ENCODE measurements around the gene ZNF511.

ZNF511 gene

DNA sequence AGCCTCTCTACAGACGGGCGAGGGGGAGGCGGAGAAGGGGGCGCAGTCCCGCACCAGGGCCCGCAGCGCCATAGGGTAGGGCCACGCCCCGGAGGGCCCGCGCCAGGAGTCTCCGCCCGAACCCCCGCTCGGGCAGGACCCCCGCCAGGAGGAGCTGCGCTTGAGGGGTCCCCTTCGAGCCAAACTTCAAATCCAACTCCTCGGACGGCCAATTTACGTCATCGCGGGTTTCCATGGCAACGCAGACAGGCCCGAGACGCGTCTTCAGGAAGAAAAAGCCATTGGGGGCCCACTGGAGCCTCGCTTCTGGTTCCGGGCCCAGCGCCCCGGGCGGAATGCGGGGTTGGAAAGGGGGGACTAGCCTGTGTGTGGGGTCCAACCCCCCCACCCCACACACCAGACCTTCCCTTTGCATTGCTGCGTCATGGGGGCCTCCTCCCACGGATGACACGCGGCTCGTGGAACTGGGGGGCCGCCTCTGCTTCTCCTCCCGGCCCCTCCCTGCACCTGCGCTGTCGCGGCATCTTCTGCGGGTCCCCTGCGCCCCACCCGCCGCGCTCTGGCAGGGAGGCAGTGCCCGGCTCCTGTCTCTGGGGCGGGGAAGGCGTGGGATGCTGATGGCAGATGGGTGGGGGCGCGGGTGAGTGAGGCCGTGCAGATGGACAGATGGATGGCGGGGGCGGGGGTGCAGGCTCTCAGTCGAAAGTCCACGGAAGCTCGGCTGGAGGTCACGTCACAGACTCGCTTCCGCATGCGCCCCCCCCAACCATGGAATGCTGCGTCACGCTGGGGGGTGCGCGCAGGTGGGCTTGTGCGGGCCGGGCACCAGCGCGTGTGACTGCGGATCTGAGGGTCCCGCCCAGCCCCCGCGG lies 26.8 kb downstream of the ZNF511 start:
- DNase-seq (ENCODE audit: low spot score): no peak

DNA sequence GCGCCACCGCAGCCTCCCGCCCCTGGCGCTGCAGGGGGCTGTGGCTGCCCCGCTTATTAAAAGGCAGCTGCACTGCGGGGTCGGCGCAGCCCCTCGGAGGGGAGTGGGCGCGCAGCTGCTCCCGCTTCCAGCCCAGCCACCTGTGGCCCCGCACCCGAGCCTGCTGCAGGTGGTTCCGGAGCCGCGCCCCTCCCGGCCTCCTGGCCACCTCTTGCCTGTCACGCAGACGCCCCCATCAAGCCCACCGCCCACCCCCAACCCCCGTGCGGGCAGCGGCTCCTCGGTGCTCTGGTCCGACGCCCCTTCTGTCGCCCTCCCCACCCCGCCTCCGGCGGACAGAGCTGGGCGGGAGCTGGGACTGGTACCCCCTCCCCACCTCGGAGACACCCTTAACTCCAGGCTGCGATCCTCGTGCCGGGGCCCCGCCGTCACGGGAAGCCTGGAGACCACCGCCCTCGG lies 27.4 kb downstream of the ZNF511 start:
- DNase-seq (ENCODE audit: low spot score): no peak

DNA sequence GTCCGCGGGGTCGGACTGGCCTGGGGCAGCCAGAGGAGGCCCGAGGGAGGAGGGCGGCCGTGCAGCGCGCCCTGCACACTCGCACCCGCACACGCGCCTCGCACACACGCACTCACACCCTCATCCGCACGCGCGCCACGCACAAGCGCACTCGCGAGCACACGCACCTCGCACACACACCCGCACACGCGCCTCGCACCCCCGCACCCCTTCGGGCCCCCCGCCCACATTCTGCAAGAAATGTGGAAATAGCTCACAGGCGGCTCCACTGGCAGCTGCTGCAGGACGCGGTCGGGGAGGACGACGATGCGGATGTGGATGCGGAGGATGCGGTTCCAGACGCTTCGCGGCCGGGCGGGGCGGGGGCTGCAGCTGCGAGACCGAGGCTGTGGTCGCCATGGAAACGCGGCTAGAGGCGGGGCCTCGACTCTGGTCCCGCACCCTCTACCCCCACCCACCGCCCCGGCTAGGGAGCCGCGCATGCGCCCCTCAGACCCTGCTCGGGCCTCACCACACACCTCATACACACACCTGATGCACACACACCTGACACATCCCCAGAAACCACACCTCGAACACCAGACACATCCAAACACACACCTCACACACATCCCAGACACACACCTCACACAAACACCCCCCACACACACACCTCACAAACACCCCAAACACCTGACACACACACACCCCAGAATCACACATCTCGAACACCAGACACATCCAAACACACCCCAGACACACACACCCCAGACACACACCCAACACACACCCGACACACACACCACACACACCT lies 28.1 kb downstream of the ZNF511 start, which contains the start of gene CALY:
CALY (minus strand) TSS at position 320 of the 793 bp plus-strand sequence. CDS start 7,907 bp downstream, outside the sequence.
- no peak for DNase-seq (ENCODE audit: low spot score)

DNA sequence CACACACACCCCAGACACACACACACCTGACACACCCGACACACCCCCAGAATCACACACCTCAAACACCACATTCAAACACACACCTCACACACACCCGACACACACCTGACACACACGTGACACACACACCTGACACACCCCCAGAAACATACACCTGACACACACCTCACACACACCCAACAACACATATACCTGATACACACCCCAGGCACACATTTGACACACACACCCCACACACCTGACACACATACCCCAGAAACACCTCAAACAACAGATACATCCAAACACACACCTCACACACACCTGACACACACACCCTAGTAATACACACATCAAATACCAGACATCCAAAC lies 28.6 kb downstream of the ZNF511 start:
- no peak for DNase-seq (ENCODE audit: low spot score)

DNA sequence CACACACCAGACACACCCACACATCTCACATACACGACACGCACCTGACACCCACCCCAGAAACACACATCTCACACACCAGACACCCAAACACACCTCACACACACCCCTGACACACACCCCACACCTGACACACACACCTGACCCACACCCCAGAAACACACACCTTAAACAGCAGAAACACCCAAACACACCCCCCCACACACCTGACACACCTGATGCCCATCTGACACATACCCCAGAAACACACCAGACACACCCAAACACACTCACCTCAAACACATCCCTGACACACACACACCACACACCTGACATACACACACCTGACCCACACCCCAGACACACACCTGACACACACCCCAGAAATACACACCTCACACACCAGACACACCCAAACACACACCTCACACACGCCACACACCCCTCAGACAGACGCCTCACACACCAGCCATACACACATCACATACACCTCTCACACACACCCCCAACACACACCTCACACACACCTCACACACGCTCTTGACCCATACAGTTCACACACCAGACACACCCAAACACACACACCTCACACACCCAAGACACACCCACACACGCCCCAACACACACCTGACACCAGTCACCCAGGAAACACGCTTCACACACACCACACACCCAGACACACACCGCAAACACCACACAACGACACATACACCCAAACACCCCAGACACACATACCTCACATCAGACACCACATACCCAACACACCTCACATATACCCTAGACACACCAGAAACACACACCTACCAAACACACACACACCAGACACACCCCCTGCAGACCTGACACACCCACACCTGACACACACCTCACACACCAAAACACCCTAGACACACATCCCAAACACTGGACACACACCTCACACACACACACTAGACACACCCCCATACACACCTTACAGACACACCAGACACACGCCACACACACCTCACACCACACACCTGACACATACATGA lies 29.7 kb downstream of the ZNF511 start:
- DNase-seq (ENCODE audit: low spot score): no peak

DNA sequence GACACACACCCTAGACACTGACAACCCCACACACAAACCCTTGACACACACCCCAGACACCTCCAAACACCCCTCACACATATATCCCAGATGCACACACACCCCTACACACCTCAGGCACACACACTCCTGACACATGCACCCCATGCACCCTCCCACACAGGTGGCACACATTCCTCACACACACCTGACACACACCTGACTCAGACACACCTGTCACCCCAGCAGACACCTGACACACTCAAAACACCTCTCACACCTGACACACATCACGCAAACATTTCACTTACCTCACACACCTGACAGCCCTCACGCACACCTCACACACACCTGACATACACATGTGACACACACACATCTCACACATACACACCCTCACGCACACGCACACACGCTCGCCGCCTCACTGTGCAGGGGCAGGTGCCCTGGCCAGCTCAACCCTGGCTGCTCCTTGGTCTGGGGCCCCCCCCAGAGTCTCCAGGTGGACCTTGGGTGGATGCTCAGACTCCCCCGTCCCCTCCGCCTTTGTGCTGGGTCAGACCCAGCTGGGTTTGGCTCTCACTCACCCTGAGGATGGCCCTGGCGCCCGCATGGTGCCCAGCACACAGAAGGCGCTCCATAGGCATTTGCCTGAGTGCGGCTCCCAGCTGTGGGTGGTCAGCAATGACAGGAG lies 31.1 kb downstream of the ZNF511 start:
- DNase-seq (ENCODE audit: low spot score): no peak

DNA sequence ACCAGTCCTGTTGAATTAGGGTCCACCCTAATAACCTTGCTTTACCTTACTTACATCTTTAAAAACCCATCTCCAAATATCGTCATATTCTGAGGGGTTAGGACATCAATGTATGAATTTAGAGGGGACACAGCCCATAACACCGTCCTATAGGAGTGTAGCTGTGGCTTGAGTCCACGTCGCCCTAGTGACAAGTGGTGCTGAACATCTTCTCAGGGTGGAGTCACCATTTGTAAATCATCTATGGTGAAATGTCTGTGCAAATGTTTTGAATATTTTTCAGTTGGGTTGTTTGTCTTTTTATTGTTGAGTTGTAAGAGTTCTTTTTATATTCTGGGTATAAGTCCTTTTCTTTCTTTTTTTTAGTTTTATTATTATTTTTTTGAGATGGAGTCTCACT lies 33.3 kb downstream of the ZNF511 start:
- no peak for DNase-seq (ENCODE audit: low spot score)

DNA sequence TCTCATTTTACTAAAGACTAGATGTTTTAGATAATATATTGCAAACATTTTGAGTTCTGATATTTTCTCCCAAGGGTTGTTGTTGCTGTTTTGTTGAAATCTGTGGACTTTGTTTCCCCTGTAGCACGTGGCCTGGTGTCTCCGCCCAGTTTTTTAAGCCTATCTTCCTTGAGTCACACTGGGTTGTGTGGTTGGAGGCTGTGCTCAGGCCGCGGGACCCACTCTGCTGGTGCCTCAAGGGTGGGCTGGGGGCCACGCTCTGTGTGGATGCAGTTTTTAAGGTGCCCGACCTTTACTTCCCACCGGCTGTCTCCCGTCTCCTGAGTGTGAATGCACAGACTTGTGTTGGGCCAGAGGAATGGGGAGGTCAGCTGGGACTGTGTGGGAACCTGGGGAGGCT lies 34.2 kb downstream of the ZNF511 start:
- DNase-seq (ENCODE audit: low spot score): no peak

DNA sequence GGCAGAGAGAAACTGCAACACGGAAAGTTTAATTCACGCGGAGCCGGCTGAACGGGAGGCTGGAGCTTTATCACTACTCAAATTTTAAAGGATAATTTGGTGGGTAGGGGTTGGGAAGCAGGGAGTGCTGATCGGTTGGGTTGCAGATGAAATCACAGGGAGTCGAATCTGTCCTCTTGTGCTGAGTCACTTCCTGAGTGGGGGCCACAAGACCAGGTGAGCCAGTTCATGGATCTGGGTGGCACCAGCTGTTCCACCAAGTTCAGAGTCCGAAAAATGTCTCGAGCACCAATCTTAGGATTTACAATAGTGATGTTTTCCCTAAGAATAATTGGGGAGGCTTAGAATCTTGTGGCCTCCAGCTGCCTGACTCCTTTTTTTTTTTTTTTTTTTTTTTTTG lies 34.8 kb downstream of the ZNF511 start:
- DNase-seq (ENCODE audit: low spot score): no peak

DNA sequence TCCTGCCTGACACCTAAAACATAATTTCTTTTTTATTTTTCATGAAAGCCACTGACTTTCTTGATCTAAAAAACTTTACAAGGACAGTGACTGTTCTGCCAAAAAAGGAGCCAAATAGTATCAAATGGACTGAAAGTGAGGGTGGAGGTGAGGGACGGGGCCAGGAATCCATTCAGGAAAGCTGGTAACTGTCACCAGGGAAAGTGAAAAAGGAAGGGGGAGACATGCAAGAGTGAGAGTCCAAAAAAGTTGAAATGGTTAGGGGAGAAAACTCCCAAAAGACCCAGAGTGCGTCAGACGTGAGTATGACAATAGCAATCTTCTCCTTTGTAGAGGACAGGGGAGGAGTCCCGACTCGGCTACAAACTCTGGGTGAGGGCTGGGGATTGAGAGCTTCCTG lies 35.5 kb downstream of the ZNF511 start:
- no peak for DNase-seq (ENCODE audit: low spot score)

DNA sequence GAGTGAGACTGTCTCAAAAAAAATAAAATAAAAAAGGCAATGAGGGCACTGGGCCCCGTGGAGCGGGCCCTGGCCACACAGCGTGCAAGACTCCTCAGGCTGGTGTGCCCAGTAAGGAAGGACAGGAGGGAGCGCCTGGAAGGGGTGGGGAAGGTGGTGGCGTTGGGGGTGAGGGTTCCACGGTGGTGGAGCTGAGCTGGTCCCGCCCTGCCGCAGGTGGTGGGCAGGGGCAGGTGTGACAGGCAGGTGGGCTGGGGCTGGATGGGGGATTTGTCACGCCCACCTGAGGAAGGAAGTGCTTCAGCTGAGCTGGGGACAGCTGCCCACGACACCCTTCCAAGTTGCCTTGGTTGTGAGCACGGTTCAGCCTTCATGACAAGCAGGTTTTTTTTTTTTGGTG lies 37.7 kb downstream of the ZNF511 start:
- no peak for DNase-seq (ENCODE audit: low spot score)

DNA sequence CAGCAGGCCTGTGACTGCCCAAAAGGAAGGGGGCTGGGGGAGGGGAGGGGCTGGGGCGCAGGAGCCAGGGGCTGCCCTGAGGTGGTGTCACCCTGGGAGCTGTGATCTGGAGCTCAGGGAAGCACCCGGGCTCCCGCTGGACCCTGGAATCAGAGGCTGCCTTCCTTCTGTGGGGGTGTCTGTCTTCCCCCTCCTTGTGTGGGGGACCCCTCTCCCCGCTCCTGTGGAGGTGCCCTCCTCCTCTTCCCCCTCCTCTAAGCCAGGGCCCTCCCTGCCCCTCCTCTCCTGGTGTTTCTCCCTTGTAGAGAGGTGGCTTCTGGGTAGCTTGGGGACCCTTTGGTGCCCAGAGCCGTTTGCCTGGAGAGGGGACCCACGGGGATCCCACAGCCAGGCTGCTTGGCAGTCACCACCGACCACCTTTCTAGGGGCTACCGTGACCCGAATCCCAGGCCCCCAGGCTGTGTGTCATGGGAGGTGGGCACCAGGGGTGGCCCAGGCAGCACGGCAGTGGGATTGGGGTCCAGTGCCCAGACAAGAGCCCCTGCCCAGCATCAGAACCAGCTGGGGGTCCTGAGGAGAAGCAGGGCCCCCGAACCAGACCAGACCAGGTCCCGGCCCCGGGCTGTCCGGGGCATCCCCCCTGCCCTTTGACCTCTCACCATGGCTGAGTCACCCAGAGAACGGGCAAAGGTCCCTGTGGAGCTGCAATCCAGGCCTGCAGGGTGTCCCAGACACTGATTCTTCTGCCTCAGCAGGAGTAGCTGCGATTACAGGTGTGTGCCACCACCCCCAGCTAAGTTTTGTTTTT lies 39.2 kb downstream of the ZNF511 start:
- no peak for DNase-seq (ENCODE audit: low spot score)

DNA sequence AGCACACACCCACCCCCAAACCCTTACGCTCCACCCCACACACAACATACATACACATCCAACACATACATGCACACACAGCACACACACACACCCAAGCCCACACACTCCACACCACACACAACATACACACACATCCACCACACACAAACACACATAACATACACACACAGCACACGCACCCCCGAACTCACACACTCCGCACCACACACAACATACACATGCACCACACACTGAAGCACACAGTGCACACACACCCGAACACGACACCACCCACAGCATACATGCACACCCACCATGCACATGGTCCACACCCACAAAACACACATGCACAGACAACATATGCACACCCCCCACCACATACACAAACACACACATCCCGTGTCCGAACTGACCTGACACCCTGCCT lies 40.5 kb downstream of the ZNF511 start:
- no peak for DNase-seq (ENCODE audit: low spot score)

DNA sequence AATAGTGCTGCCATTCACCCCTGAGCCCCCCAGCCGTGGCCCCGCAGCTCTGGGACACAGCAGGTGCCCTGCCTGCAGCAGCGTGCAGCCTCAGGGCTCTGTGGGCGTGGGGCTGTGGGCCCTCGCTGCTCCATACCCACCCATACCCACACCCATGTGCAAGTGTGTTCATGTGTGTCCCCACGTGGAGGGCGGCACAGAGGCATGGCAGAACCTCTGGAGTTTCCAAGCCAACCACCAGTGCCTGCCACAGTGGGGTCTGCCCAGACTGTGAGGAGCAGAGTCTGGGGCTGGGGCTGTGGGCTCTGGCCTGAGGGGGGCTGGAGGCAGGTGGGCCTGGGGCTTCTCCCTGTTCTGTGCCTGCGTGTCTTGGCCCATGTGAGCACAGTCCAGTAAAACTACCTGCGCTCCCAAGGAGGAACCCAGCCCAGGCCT lies 40.9 kb downstream of the ZNF511 start:
- DNase-seq (ENCODE audit: low spot score): no peak

DNA sequence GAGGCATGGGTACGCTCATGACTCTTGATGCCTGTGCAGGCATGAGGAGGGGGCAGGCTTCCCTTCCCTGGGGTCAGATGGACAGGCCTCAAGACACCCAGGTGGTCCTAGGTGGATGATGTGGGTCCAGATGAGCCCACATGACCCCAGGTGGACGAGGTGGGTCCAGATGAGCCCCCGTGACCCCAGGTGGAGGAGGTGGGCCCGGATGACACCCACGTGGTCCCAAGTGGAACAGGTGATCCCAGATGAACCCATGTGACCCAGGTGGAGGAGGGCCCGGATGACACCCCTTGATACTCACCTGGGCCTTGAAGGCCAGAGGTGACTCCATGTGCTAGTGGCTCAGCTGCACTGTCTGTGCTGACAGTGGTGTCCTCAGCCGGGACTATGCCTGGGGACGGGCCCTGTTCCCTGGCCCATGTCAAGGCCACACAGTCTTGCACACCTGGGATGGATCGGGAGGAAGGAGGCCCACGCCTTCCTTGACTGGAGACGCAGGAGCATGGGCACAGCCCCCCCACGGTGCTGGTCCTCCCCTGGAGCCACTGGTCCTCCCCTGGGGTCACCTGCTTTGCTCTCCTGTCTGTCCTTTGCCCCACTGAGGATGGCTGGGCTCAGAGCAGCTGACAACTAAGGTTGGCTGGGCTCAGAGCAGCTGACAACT lies 41.7 kb downstream of the ZNF511 start:
- DNase-seq (ENCODE audit: low spot score): no peak

DNA sequence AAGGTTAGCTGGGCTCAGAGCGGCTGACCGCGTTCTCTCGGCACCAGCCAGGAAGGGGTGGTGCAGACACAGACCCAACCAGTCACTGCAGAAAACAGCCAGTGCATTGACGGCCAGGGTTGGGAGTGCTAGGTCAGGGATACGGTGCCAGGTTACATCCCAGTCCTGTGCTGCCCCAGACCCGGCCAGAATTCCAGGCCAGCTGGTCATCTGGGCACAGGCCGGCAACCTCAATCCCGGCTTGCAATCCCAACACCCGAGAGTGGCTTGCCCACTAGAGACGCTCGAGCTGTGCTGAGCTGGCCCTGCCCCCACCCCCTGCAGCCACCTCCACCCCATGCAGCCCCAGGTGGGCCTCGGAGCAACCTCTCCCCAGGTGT lies 42.2 kb downstream of the ZNF511 start:
- DNase-seq (ENCODE audit: low spot score): no peak

DNA sequence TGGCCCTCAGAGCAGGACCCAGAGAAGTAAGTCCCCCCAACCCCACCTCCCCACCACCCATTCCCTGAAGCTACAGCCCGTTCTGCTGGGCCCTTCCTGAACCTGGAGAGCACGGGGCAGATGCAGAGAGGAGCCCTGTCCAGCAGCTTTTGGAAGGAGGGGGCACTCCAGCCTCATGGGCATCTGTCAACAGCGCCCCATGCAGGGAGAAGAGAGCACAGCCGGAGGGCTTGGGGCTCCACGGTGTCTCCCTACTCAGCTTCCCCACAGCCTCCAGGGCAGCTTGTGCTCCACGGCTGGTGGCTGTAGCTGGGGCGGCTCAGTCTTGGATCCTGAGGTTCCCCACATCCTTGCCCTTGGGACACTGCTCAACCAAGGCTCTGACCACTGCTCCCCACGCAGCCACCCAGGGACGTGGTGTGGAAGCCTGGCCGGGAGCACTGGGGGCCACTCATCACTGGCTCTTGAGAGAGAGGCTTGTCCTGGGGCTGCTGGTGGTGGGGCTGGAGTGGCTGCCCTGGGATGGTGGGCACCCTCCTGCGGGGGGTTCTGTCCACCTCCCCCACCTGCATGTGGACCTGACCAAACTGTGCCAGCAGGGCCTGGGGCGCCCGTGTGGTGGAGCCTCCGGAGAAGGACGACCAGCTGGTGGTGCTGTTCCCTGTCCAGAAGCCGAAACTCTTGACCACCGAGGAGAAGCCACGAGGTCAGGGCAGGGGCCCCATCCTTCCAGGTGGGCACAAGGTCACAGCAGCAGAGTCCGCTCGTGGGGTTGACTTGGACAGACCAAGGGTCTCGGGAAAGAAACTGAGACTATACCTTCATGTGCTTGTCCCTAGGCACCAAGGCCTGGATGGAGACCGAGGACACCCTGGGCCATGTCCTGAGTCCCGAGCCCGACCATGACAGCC lies 42.9 kb downstream of the ZNF511 start:
- no peak for DNase-seq (ENCODE audit: low spot score)

DNA sequence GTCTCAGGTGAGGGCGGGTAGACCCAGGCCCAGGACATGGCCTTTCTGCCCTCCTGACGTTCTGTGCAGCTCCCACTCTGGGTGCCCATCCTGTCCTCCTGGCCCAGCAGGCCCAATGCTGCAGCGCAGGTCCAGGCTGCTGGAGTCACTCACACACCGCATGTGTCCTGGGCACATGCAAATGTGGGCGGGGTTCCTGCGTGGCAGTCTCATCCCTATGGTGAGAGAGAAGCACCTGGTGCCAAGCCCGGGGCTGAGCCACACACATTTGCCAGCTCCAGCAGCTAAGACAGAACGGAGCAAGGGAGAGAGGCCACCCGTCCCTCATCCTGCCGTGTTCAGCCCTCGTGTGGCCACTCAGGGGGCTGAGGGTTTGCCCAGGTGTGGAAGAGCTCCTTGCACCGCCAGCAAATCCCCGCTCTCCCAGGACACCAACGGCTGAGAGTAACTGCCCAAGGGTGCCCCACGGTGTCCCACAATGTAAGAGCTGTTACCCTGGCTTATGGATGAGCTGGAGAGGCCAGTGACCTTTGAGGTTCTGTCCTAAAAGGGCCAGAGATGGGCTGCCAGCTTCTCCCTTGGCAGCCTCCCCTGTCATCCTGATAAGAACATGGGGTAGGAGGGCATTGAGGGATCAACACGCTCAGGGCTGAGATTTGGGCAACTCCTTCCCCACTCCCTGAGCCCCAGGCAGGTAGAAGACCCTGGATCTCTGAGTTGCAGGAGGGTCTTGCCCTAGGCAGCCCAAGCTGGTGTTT lies 44.7 kb downstream of the ZNF511 start:
- no peak for DNase-seq (ENCODE audit: low spot score)

All from left forelimb (tissue), 1 donor.